Ishikawa (cell line): ENCODE data around the gene FAF2.

ENCODE experiments used
- CEBPB ChIP-seq: IDR thresholded peaks from 2 replicates; pipeline ENCODE4 v1.6.1; 2012
- CREB1 ChIP-seq: IDR thresholded peaks from 2 replicates; pipeline ENCODE4 v1.6.1; 2012; ENCODE audit warnings: low read depth
- EGR1 ChIP-seq: IDR thresholded peaks from 2 replicates; pipeline ENCODE4 v1.6.1; 2012
- EP300 ChIP-seq: IDR thresholded peaks from 2 replicates; pipeline ENCODE4 v1.6.1; 2012; ENCODE audit warnings: borderline replicate concordance
- FOXM1 ChIP-seq: IDR thresholded peaks from 2 replicates; pipeline ENCODE4 v1.6.1; 2012; ENCODE audit warnings: low read depth, borderline replicate concordance
- MAX ChIP-seq: IDR thresholded peaks from 2 replicates; pipeline ENCODE4 v1.6.1; 2012
- NFIC ChIP-seq: IDR thresholded peaks from 2 replicates; pipeline ENCODE4 v1.6.1; 2012
- RAD21 ChIP-seq: IDR thresholded peaks from 2 replicates; pipeline ENCODE4 v1.6.1; 2012; ENCODE audit warnings: low read depth
- REST ChIP-seq: IDR thresholded peaks from 2 replicates; pipeline ENCODE4 v1.6.1; 2012; ENCODE audit warnings: low read depth, mild to moderate bottlenecking
- TAF1 ChIP-seq: IDR thresholded peaks from 2 replicates; pipeline ENCODE4 v1.6.1; 2012; ENCODE audit warnings: low read depth, mild to moderate bottlenecking
- TCF12 ChIP-seq: IDR thresholded peaks from 2 replicates; pipeline ENCODE4 v1.6.1; 2012; ENCODE audit warnings: low read depth
- TEAD4 ChIP-seq: IDR thresholded peaks from 2 replicates; pipeline ENCODE4 v1.6.1; 2012
- USF1 ChIP-seq: IDR thresholded peaks from 2 replicates; pipeline ENCODE4 v1.6.1; 2012
- YY1 ChIP-seq: IDR thresholded peaks from 2 replicates; pipeline ENCODE4 v1.6.1; 2012; ENCODE audit warnings: low read depth
- ZBTB7A ChIP-seq: IDR thresholded peaks from 2 replicates; pipeline ENCODE4 v1.6.1; 2012; ENCODE audit warnings: low read depth

Gene FAF2

GRCh38 chr5:176414704-176415103 is 33.5 kb upstream of the FAF2 start:
- TF ChIP-seq CREB1: no peak
- no peak for TF ChIP-seq TCF12
- TF ChIP-seq REST: no peak
- no peak for TF ChIP-seq TAF1
- TF ChIP-seq USF1: no peak

- no peak for TF ChIP-seq CEBPB
- no peak for TF ChIP-seq TCF12
- no peak for TF ChIP-seq TAF1
- no peak for TF ChIP-seq EP300
- TF ChIP-seq FOXM1: no peak
- TF ChIP-seq EGR1: no peak
- TF ChIP-seq TEAD4: no peak
- no peak for TF ChIP-seq REST
- TF ChIP-seq CREB1: no peak
- no peak for TF ChIP-seq ZBTB7A
- no peak for TF ChIP-seq YY1
- no peak for TF ChIP-seq MAX
- no peak for TF ChIP-seq USF1
- no peak for TF ChIP-seq RAD21
- TF ChIP-seq NFIC: no peak
Observed at GRCh38 chr5:176415240-176415951, 32.8 kb upstream of the FAF2 start.

- no peak; the same call in 1 of the 2 replicates for TF ChIP-seq YY1
- TF ChIP-seq REST: no peak
- TF ChIP-seq RAD21: peak; percentile 84
- TF ChIP-seq FOXM1: no peak
- TF ChIP-seq CREB1: no peak
- TF ChIP-seq MAX: peak; percentile 92
- TF ChIP-seq TEAD4: peak; percentile 87
- no peak for TF ChIP-seq TCF12
- no peak for TF ChIP-seq CEBPB
- no peak for TF ChIP-seq EP300
- 0 out of 2 replicates have a peak, but pooled peaks have one; percentile 38 for TF ChIP-seq EGR1
- peak; percentile 38; the same call in 1 of the 2 replicates for TF ChIP-seq USF1
- peak; percentile 20; the same call in 1 of the 2 replicates for TF ChIP-seq NFIC
- peak; percentile 77; the same call in 1 of the 2 replicates for TF ChIP-seq ZBTB7A
- TF ChIP-seq TAF1: peak; percentile 62
Observed at GRCh38 chr5:176415952-176416924, 31.9 kb upstream of the FAF2 start, which contains the start of gene CLTB. Gene CLTB (minus strand): TSS chr5:176416539. CDS start chr5:176416363, 176 bp downstream.
